Mesenchymal stem cell (in vitro differentiated cells and primary cell): Measurements from ENCODE around the gene CORT.
"Not testable (repeated sequence)": the region's sequence is repeated elsewhere in the genome, so short reads cannot be mapped to it uniquely, and the experiment has no call there.

Source experiments
- DNase-seq: peaks from one replicate; pipeline ENCODE4 v3.0.0-alpha.2; 2013
- H2AFZ ChIP-seq: one replicate; pipeline ENCODE4 v1.6.1; 2013; ENCODE audit warnings: low read depth, mild to moderate bottlenecking, control low read depth, inconsistent platforms, low read length, moderate library complexity
- H2AK5ac ChIP-seq: 2 replicates; pipeline ENCODE4 v1.6.1; 2013; ENCODE audit warnings: low read length, moderate library complexity, mild to moderate bottlenecking, inconsistent platforms; ENCODE audit not compliant: severe bottlenecking
- H2BK120ac ChIP-seq: one replicate; pipeline ENCODE4 v1.6.1; 2013; ENCODE audit warnings: low read depth, mild to moderate bottlenecking, inconsistent platforms, low read length, moderate library complexity
- H2BK12ac ChIP-seq, 2 experiments: one replicate each; pipeline ENCODE4 v1.6.1; 2013; ENCODE audit warnings: inconsistent platforms in 2 of 2, low read length in 2 of 2, mild to moderate bottlenecking in 2 of 2, moderate library complexity in 2 of 2, control low read depth in 1 of 2
- H2BK15ac ChIP-seq: one replicate; pipeline ENCODE4 v1.6.1; 2013; ENCODE audit warnings: mild to moderate bottlenecking, low read depth, inconsistent platforms; ENCODE audit not compliant: poor library complexity, severe bottlenecking
- H2BK5ac ChIP-seq: 2 replicates; pipeline ENCODE4 v1.6.1; 2013; ENCODE audit warnings: low read depth, mild to moderate bottlenecking, low read length, control low read depth, inconsistent platforms; ENCODE audit not compliant: poor library complexity, severe bottlenecking
- H3K14ac ChIP-seq, 2 experiments: one replicate each; pipeline ENCODE4 v1.6.1; 2013; ENCODE audit warnings: inconsistent platforms in 2 of 2, low read length in 2 of 2, control low read depth in 1 of 2, mild to moderate bottlenecking in 1 of 2, moderate library complexity in 1 of 2
- H3K18ac ChIP-seq, 2 experiments: one replicate each; pipeline ENCODE4 v1.6.1; 2013; ENCODE audit warnings: inconsistent platforms in 2 of 2, low read length in 2 of 2, control low read depth in 1 of 2, low read depth in 1 of 2, mild to moderate bottlenecking in 1 of 2
- H3K23ac ChIP-seq, 2 experiments: one replicate each; pipeline ENCODE4 v1.6.1; 2013; ENCODE audit warnings: inconsistent platforms in 2 of 2, low read length in 2 of 2, mild to moderate bottlenecking in 2 of 2, moderate library complexity in 2 of 2, control low read depth in 1 of 2
- H3K27ac ChIP-seq: 2 replicates; pipeline ENCODE4 v1.5.1; 2013; ENCODE audit warnings: mild to moderate bottlenecking, moderate library complexity, low read length, control low read depth, inconsistent platforms; ENCODE audit not compliant: poor library complexity, severe bottlenecking
- H3K27me3 ChIP-seq, 2 experiments: 2 replicates each; pipeline versions ENCODE4 v1.6.1 to v1.7.0; 2013; ENCODE audit warnings: low read length in 2 of 2, mild to moderate bottlenecking in 2 of 2, moderate library complexity in 2 of 2, control low read depth in 1 of 2, inconsistent platforms in 1 of 2; ENCODE audit not compliant: control insufficient read depth in 1 of 2, insufficient read depth in 1 of 2
- H3K36me3 ChIP-seq, 2 experiments: 2 replicates each; pipeline versions ENCODE4 v1.6.1 to v1.7.0; 2013; ENCODE audit warnings: low read length in 2 of 2, control low read depth in 1 of 2, inconsistent platforms in 1 of 2, low read depth in 1 of 2, mild to moderate bottlenecking in 1 of 2; ENCODE audit not compliant: insufficient read depth in 2 of 2, control insufficient read depth in 1 of 2
- H3K4ac ChIP-seq, 2 experiments: one replicate each; pipeline ENCODE4 v1.6.1; 2013; ENCODE audit warnings: inconsistent platforms in 2 of 2, low read length in 2 of 2, mild to moderate bottlenecking in 2 of 2, moderate library complexity in 2 of 2, control low read depth in 1 of 2, low read depth in 1 of 2
- H3K4me1 ChIP-seq: 2 replicates; pipeline ENCODE4 v1.6.1; 2013; ENCODE audit warnings: low read depth, low read length, control low read depth; ENCODE audit not compliant: control insufficient read depth, insufficient read depth
- H3K4me2 ChIP-seq: 2 replicates; pipeline ENCODE4 v1.6.1; 2013; ENCODE audit warnings: low read length, mild to moderate bottlenecking, inconsistent platforms; ENCODE audit not compliant: poor library complexity, severe bottlenecking
- H3K4me3 ChIP-seq, 2 experiments: 2 replicates each; pipeline versions ENCODE4 v1.5.1 to v1.7.0; 2013; ENCODE audit warnings: low read length in 2 of 2, mild to moderate bottlenecking in 2 of 2, control low read depth in 1 of 2, low read depth in 1 of 2; ENCODE audit not compliant: insufficient read depth in 1 of 2
- H3K79me1 ChIP-seq: replicated peaks from 2 replicates; pipeline ENCODE4 v1.6.1; 2013; ENCODE audit warnings: mild to moderate bottlenecking, control low read depth, low read length, inconsistent platforms; ENCODE audit not compliant: poor library complexity, severe bottlenecking
- H3K9ac ChIP-seq: 2 replicates; pipeline ENCODE4 v1.7.0; 2013; ENCODE audit warnings: mild to moderate bottlenecking, low read length, moderate library complexity
- H3K9me3 ChIP-seq: 2 replicates; pipeline ENCODE4 v1.7.0; 2013; ENCODE audit warnings: mild to moderate bottlenecking, low read length; ENCODE audit not compliant: control insufficient read depth
- H4K8ac ChIP-seq: one replicate; pipeline ENCODE4 v1.6.1; 2013; ENCODE audit warnings: inconsistent platforms, mild to moderate bottlenecking, low read length, moderate library complexity
- H4K91ac ChIP-seq: one replicate; pipeline ENCODE4 v1.6.1; 2013; ENCODE audit warnings: mild to moderate bottlenecking, low read length, inconsistent platforms
- WGBS: methylation state at CpG from one replicate; pipeline ENCODE4 v1.1.7; 2013; ENCODE audit warnings: mixed read lengths; 5-methylcytosine and 5-hydroxymethylcytosine counted together

CORT gene

GRCh38 chr1:10473145-10473765 lies 23.4 kb downstream of the CORT start:
- Histone ChIP-seq H3K4me1 (peaks cover 5% of the 10 kb centered on the region), H3K23ac (no peak overlapping the region), H2BK120ac (no peak overlapping the region), H3K4me3 (peak overlapping the region in 1 of 2 experiments; percentile 86), H3K9me3 (no peaks in the 10 kb centered on the region), H4K91ac (no peak overlapping the region), H2BK5ac (no peak overlapping the region), H3K9ac (peak overlapping the region; percentile 78), H2BK15ac (no peak overlapping the region), H2AK5ac (no peak overlapping the region), H3K4ac (no peak overlapping the region), H3K18ac (no peak overlapping the region), H3K27ac (no peak overlapping the region), H4K8ac (no peak overlapping the region), H2AFZ (no peak overlapping the region), H3K14ac (no peak overlapping the region), H3K4me2 (no peak overlapping the region), H3K36me3 (peaks cover 0 to 11% of the 10 kb centered on the region in 2 experiments), H2BK12ac (no peak overlapping the region), H3K27me3 (no peaks in the 10 kb centered on the region), H3K79me1 (peaks cover 16% of the 10 kb centered on the region)
- DNase-seq: no peak
- WGBS: 97% methylated on average over 17 of the region's 23 CpGs

GRCh38 chr1:10474309-10474612 lies 24.4 kb downstream of the CORT start:
- not testable (repeated sequence) for H3K9me3 ChIP-seq, H3K27ac ChIP-seq, H3K27me3 ChIP-seq, H2BK12ac ChIP-seq, H2AFZ ChIP-seq, H2BK15ac ChIP-seq, H2BK120ac ChIP-seq, H2BK5ac ChIP-seq, H3K14ac ChIP-seq, H3K4me2 ChIP-seq, H3K23ac ChIP-seq, H4K91ac ChIP-seq, H2AK5ac ChIP-seq, DNase-seq, H3K36me3 ChIP-seq, H3K4me1 ChIP-seq, H3K18ac ChIP-seq, H3K4ac ChIP-seq
- Histone ChIP-seq H4K8ac (peak overlapping the region; percentile 96), H3K9ac (peak overlapping the region; percentile 94), H3K4me3 (peak overlapping the region in 1 of 2 experiments; percentile 99), H3K79me1 (peaks cover 18% of the 10 kb centered on the region)
- WGBS: 95% methylated on average over 10 of the region's 10 CpGs

- Histone ChIP-seq H2AK5ac (no peak within 1 kb of the TSS), H3K18ac (peak within 1 kb of the TSS in 1 of 2 experiments; percentile 50), H3K27me3 (no peaks in the 10 kb centered on the region), H3K27ac (no peak within 1 kb of the TSS), H3K79me1 (peaks cover 15% of the 10 kb centered on the region), H3K23ac (peak within 1 kb of the TSS in 1 of 2 experiments; percentile 70), H3K4me1 (peaks cover 5% of the 10 kb centered on the region), H3K4ac (peak within 1 kb of the TSS in 1 of 2 experiments; percentile 94), H2BK12ac (peak within 1 kb of the TSS in 1 of 2 experiments; percentile 15), H3K4me2 (peak within 1 kb of the TSS; percentile 73), H3K9me3 (no peaks in the 10 kb centered on the region), H2AFZ (peak within 1 kb of the TSS; percentile 47), H2BK5ac (no peak within 1 kb of the TSS), H2BK15ac (peak within 1 kb of the TSS; percentile 37), H3K9ac (peak within 1 kb of the TSS; percentile 94), H3K36me3 (no peaks in the 10 kb centered on the region), H3K14ac (no peak within 1 kb of the TSS), H4K8ac (peak within 1 kb of the TSS; percentile 96), H4K91ac (peak within 1 kb of the TSS; percentile 86), H2BK120ac (peak within 1 kb of the TSS; percentile 62), H3K4me3 (peak within 1 kb of the TSS; percentile 80 to 99)
- DNase-seq: peak; percentile 89
- WGBS: 15% methylated on average over 41 of the region's 50 CpGs
Measured at GRCh38 chr1:10474613-10475507, 25.0 kb downstream of the CORT start, which contains the start of gene PEX14. TSS of gene PEX14 (plus strand) at chr1:10474950. CDS start at chr1:10474967, 17 bp downstream.

- WGBS: 4% methylated on average over 12 of the region's 13 CpGs
- Histone ChIP-seq H2BK12ac (peak overlapping the region in 1 of 2 experiments; percentile 15), H3K36me3 (no peaks in the 10 kb centered on the region), H3K9ac (peak overlapping the region; percentile 94), H3K27ac (no peak overlapping the region), H4K8ac (peak overlapping the region; percentile 22), H2AK5ac (no peak overlapping the region), H3K4me3 (peak overlapping the region; percentile 80 to 99), H3K9me3 (no peaks in the 10 kb centered on the region), H3K4ac (no peak overlapping the region), H2BK15ac (no peak overlapping the region), H2AFZ (peak overlapping the region; percentile 47), H2BK5ac (no peak overlapping the region), H3K23ac (peak overlapping the region in 1 of 2 experiments; percentile 70), H3K4me1 (peaks cover 5% of the 10 kb centered on the region), H3K4me2 (peak overlapping the region; percentile 73), H3K14ac (no peak overlapping the region), H3K18ac (peak overlapping the region in 1 of 2 experiments; percentile 50), H2BK120ac (no peak overlapping the region), H3K79me1 (peaks cover 13% of the 10 kb centered on the region), H3K27me3 (no peaks in the 10 kb centered on the region), H4K91ac (no peak overlapping the region)
- DNase-seq: no peak
Measured at GRCh38 chr1:10475510-10475909, 25.7 kb downstream of the CORT start.
